ENCODE data around the gene MAN1A2. TPM values are rescaled to one million over a fixed set of nuclear protein-coding genes. Genes with fewer than 3 reads are reported as not detected.

Gene MAN1A2
- total RNA-seq, 4 donors from 2014 or later, result 23.3 to 77.6 (median 57.0) TPM

DNA sequence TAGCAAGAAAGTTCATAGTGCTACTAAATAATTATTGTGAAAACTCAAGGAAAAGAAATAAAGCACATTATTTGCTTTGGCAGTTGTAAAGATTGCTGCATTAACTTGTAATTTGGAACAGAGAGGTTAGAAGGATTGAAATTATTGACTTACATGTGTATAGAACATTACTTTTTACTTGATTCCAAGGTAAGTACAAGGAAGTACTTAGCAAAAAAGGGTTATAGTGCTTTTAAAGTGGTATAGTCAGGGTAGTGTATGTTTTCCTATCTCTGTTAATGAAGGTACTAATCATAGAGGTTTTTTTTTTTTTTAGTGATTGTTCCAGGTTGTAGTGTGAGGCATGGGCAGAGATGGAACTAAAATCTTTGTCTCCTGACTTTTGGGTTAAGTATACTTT is 29.4 kb downstream of the MAN1A2 start:
- no peak overlapping the region for H3K27ac ChIP-seq
- H3K4me1 ChIP-seq, result peaks cover 0 to 8% of the 10 kb centered on the region in 2 donors
- no peak for TF ChIP-seq POLR2A (IDR thresholded peaks at IDR 0.05)
- TF ChIP-seq, protein P1, sequence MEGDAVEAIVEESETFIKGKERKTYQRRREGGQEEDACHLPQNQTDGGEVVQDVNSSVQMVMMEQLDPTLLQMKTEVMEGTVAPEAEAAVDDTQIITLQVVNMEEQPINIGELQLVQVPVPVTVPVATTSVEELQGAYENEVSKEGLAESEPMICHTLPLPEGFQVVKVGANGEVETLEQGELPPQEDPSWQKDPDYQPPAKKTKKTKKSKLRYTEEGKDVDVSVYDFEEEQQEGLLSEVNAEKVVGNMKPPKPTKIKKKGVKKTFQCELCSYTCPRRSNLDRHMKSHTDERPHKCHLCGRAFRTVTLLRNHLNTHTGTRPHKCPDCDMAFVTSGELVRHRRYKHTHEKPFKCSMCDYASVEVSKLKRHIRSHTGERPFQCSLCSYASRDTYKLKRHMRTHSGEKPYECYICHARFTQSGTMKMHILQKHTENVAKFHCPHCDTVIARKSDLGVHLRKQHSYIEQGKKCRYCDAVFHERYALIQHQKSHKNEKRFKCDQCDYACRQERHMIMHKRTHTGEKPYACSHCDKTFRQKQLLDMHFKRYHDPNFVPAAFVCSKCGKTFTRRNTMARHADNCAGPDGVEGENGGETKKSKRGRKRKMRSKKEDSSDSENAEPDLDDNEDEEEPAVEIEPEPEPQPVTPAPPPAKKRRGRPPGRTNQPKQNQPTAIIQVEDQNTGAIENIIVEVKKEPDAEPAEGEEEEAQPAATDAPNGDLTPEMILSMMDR (IDR thresholded peaks at IDR 0.05), result no peak
- H3K4me3 ChIP-seq, result no peak overlapping the region
- no peaks in the 10 kb centered on the region for H3K9me3 ChIP-seq
- no peaks in the 10 kb centered on the region for H3K36me3 ChIP-seq
- H3K27me3 ChIP-seq, result no peaks in the 10 kb centered on the region
- intact Hi-C loops (cut with DNase I; ENCODE audit: low total_unique reads), result no loop called here
- no peak for DNase-seq

DNA sequence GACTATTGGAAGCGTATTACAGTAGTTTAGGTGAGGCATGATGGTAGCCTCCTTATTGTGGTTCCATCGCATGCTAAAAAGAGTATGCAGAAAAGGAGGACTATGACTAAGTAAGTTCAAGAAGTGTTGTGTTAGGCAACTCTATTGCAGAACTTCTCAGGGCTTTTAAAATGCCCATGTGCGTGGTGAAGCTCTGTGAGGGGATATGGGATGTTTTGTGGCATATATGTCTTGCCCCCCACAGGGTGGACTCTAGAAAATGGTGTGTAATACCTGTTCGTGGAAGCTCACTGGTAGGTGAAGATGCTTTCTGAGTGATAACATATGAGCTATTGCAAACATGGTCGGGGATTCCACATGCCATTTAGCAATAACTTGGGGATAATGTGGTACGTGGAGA is 31.7 kb downstream of the MAN1A2 start:
- TF ChIP-seq, protein P1 (IDR thresholded peaks at IDR 0.05), result no peak
- no peak for TF ChIP-seq POLR2A (IDR thresholded peaks at IDR 0.05)
- H3K36me3 ChIP-seq, result no peaks in the 10 kb centered on the region
- intact Hi-C loops (cut with DNase I; ENCODE audit: low total_unique reads), result no loop called here
- DNase-seq, result no peak
- no peaks in the 10 kb centered on the region for H3K9me3 ChIP-seq
- H3K4me3 ChIP-seq, result no peak overlapping the region
- H3K27ac ChIP-seq, result no peak overlapping the region
- no peaks in the 10 kb centered on the region for H3K4me1 ChIP-seq
- no peaks in the 10 kb centered on the region for H3K27me3 ChIP-seq

GRCh38 chr1:117401761-117402160 is 34.5 kb downstream of the MAN1A2 start:
- H3K4me1 ChIP-seq, result no peaks in the 10 kb centered on the region
- DNase-seq, result no peak
- H3K9me3 ChIP-seq, result no peaks in the 10 kb centered on the region
- no peak overlapping the region for H3K27ac ChIP-seq
- H3K36me3 ChIP-seq, result no peaks in the 10 kb centered on the region
- TF ChIP-seq, protein P1 (IDR thresholded peaks at IDR 0.05), result no peak
- no peak for TF ChIP-seq POLR2A (IDR thresholded peaks at IDR 0.05)
- intact Hi-C loops (cut with DNase I; ENCODE audit: low total_unique reads), result no loop called here
- H3K27me3 ChIP-seq, result no peaks in the 10 kb centered on the region
- no peak overlapping the region for H3K4me3 ChIP-seq

- no peaks in the 10 kb centered on the region for H3K27me3 ChIP-seq
- TF ChIP-seq POLR2A (IDR thresholded peaks at IDR 0.05), result no peak
- TF ChIP-seq, protein P1 (IDR thresholded peaks at IDR 0.05), result no peak
- no peaks in the 10 kb centered on the region for H3K36me3 ChIP-seq
- no peak for DNase-seq
- H3K27ac ChIP-seq, result no peak overlapping the region
- H3K4me3 ChIP-seq, result no peak overlapping the region
- H3K4me1 ChIP-seq, result no peaks in the 10 kb centered on the region
- no peaks in the 10 kb centered on the region for H3K9me3 ChIP-seq
- intact Hi-C loops (cut with DNase I; ENCODE audit: low total_unique reads), result no loop called here
Observed at GRCh38 chr1:117403597-117403996, 36.3 kb downstream of the MAN1A2 start.

- TF ChIP-seq, protein P1 (IDR thresholded peaks at IDR 0.05), result no peak
- no peak for TF ChIP-seq POLR2A (IDR thresholded peaks at IDR 0.05)
- intact Hi-C loops (cut with DNase I; ENCODE audit: low total_unique reads), result no loop called here
- H3K9me3 ChIP-seq, result no peaks in the 10 kb centered on the region
- no peaks in the 10 kb centered on the region for H3K36me3 ChIP-seq
- no peaks in the 10 kb centered on the region for H3K4me1 ChIP-seq
- no peak overlapping the region for H3K4me3 ChIP-seq
- H3K27me3 ChIP-seq, result no peaks in the 10 kb centered on the region
- H3K27ac ChIP-seq, result no peak overlapping the region
- DNase-seq, result no peak
Observed at GRCh38 chr1:117405042-117405441, 37.8 kb downstream of the MAN1A2 start.

All from uterus (tissue), 4 donors.